ENCODE data around the gene IL4I1.

The IL4I1 gene

GRCh38 chr19:49915271-49915670, 18.6 kb upstream of the IL4I1 start:
- peaks cover 60% of the 10 kb centered on the region for H3K36me3 Mint-ChIP-seq
- peak overlapping the region; percentile 91 for H3K27ac Mint-ChIP-seq
- peaks cover 90% of the 10 kb centered on the region for H3K4me1 Mint-ChIP-seq
- no peaks in the 10 kb centered on the region for H3K27me3 Mint-ChIP-seq
- H3K9me3 Mint-ChIP-seq, result no peaks in the 10 kb centered on the region
- peak overlapping the region; percentile 27 for H3K4me3 Mint-ChIP-seq
- ATAC-seq, result no peak

GRCh38 chr19:49913720-49914119, 17.0 kb upstream of the IL4I1 start:
- Mint-ChIP-seq H3K4me3 (peak overlapping the region; percentile 73), H3K27ac (peak overlapping the region; percentile 91), H3K36me3 (peaks cover 65% of the 10 kb centered on the region), H3K27me3 (no peaks in the 10 kb centered on the region), H3K4me1 (peaks cover 86% of the 10 kb centered on the region), H3K9me3 (no peaks in the 10 kb centered on the region)
- ATAC-seq, result no peak

- H3K27me3 Mint-ChIP-seq, result no peaks in the 10 kb centered on the region
- peak overlapping the region; percentile 91 for H3K27ac Mint-ChIP-seq
- peaks cover 65% of the 10 kb centered on the region for H3K36me3 Mint-ChIP-seq
- peaks cover 86% of the 10 kb centered on the region for H3K4me1 Mint-ChIP-seq
- H3K4me3 Mint-ChIP-seq, result peak overlapping the region; percentile 73
- H3K9me3 Mint-ChIP-seq, result no peaks in the 10 kb centered on the region
- peak; percentile 2 for ATAC-seq
Observed at GRCh38 chr19:49912965-49913685, 16.4 kb upstream of the IL4I1 start.

- peak overlapping the region; percentile 55 for H3K4me3 Mint-ChIP-seq
- H3K4me1 Mint-ChIP-seq, result peaks cover 86% of the 10 kb centered on the region
- H3K27ac Mint-ChIP-seq, result peak overlapping the region; percentile 91
- no peaks in the 10 kb centered on the region for H3K9me3 Mint-ChIP-seq
- peaks cover 68% of the 10 kb centered on the region for H3K36me3 Mint-ChIP-seq
- peak; percentile 86 for ATAC-seq
- H3K27me3 Mint-ChIP-seq, result no peaks in the 10 kb centered on the region
Observed at GRCh38 chr19:49911381-49912145, 14.9 kb upstream of the IL4I1 start.

GRCh38 chr19:49910179-49910578, 13.5 kb upstream of the IL4I1 start:
- peaks cover 73% of the 10 kb centered on the region for H3K36me3 Mint-ChIP-seq
- peaks cover 90% of the 10 kb centered on the region for H3K4me1 Mint-ChIP-seq

GRCh38 chr19:49908480-49909420, 12.1 kb upstream of the IL4I1 start:
- Mint-ChIP-seq H3K4me3 (peak overlapping the region; percentile 44), H3K9me3 (no peaks in the 10 kb centered on the region), H3K36me3 (peaks cover 62% of the 10 kb centered on the region), H3K27me3 (no peaks in the 10 kb centered on the region), H3K27ac (peak overlapping the region; percentile 91), H3K4me1 (peaks cover 87% of the 10 kb centered on the region)
- no peak for ATAC-seq

More at GRCh38 chr19:49910179-49910578, 13.5 kb upstream of the IL4I1 start:
- ATAC-seq, result no peak
- Mint-ChIP-seq H3K9me3 (no peaks in the 10 kb centered on the region), H3K27me3 (no peaks in the 10 kb centered on the region), H3K4me3 (no peak overlapping the region), H3K27ac (peak overlapping the region; percentile 91)

- ATAC-seq, result peak; percentile 53
- Mint-ChIP-seq H3K36me3 (peaks cover 54% of the 10 kb centered on the region), H3K9me3 (no peaks in the 10 kb centered on the region), H3K27me3 (no peaks in the 10 kb centered on the region), H3K27ac (peak overlapping the region; percentile 91), H3K4me3 (peak overlapping the region; percentile 50), H3K4me1 (peaks cover 87% of the 10 kb centered on the region)
Observed at GRCh38 chr19:49907745-49908446, 11.2 kb upstream of the IL4I1 start.

- ATAC-seq, result peak; percentile 39
- peaks cover 48% of the 10 kb centered on the region for H3K36me3 Mint-ChIP-seq
- peaks cover 80% of the 10 kb centered on the region for H3K4me1 Mint-ChIP-seq
- peak overlapping the region; percentile 50 for H3K4me3 Mint-ChIP-seq
- no peaks in the 10 kb centered on the region for H3K27me3 Mint-ChIP-seq
- H3K9me3 Mint-ChIP-seq, result no peaks in the 10 kb centered on the region
- H3K27ac Mint-ChIP-seq, result peak overlapping the region; percentile 91
Observed at GRCh38 chr19:49906879-49907564, 10.3 kb upstream of the IL4I1 start.

DNA sequence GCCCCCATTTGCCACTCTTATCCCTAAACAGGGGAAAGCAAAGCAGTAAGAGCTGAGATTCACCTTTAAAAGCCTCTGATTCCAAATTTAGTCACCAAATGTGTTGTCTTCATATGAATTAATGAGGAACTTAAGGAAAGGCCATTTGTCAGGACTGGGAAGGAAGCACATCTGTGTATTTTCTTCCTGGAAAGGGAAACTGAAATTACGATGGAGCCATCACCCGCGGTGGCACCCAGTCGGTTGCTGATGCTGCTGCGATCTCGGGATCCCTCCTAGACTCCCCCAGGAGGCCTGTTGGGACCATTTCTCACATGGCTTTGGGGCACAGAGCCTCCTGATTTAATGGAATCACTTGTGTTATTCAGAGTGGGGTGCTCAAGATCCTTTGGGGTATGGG, 7.4 kb upstream of the IL4I1 start:
- no peak for ATAC-seq
- peaks cover 40% of the 10 kb centered on the region for H3K36me3 Mint-ChIP-seq
- no peak overlapping the region for H3K27ac Mint-ChIP-seq
- peak overlapping the region; percentile 18 for H3K4me3 Mint-ChIP-seq
- peaks cover 65% of the 10 kb centered on the region for H3K4me1 Mint-ChIP-seq
- H3K9me3 Mint-ChIP-seq, result no peaks in the 10 kb centered on the region
- H3K27me3 Mint-ChIP-seq, result no peaks in the 10 kb centered on the region

DNA sequence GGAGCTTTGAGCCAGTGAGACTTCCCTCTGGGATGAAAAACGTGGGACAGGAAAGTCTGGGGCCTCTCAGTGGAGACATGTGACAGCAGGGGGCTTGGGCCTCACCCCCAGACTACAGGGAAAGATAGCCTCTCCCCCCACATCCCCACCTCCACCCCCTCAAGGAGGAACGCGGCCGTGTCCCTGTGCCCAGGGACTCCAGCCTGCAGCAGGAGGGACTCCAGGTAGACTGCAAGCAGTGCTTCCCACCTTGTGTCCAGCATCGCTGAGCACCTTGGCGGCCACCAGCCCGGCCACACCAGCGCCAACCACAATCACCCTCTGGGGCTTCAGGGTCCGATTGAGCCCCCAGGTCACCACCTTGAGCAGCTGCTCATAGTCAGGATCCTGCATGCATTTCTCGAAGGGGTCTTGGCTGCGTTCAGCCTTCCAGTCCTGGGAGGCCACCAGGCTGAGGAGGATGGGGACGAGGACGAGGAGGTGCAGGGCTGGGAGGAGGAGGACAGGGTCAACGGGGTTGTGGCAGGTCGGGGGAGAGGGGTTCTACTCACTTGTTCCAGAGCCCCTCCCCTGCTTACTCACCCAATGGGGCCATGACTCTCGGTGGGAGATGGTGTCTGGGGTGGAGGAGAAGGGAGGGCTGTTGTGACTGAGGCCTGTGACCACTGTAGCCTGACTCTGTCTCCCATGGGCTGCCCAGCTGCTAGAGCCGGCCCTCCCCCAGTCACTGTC, 955 bp downstream of the IL4I1 start:
- Mint-ChIP-seq H3K9me3 (no peaks in the 10 kb centered on the region), H3K36me3 (peaks cover 62% of the 10 kb centered on the region), H3K27me3 (no peaks in the 10 kb centered on the region), H3K4me1 (peaks cover 78% of the 10 kb centered on the region), H3K27ac (peak overlapping the region; percentile 92), H3K4me3 (peak overlapping the region; percentile 91)
- ATAC-seq, result peak; percentile 18

DNA sequence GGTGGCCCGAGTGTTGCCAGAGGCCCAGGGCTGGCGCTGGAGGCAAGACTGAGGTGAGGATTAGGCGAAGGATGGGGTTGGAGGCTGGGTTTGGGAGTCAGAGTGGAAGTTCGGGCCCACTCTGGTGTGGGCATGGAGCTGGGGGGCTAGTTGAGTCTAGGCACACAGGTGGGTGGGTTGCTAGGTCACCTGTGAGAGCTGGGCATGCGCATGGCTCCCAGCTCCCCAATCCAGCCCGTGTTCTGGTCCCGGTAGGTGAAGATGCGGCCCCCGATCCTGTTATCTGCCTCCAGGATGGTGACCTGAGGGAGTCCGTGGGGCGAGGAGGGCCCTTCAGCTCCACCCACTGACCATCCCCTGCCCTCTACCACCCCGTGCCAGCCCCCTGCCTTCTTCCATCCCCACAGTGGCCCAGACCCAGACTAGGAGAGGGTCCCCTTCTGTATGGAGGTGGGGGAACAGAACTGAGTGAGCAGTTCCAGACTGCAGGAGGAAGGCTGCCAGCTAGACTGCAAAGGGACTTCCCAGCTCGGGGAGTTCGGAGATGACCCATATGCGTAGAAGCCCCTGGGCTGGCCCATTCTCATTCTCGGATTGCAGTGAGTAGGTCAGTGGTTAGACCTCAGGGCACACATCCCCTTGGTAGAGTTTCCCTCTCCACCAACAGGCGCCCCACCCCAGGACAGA, 1.7 kb downstream of the IL4I1 start:
- ATAC-seq, result peak; percentile 55
- H3K9me3 Mint-ChIP-seq, result no peaks in the 10 kb centered on the region
- H3K27me3 Mint-ChIP-seq, result no peaks in the 10 kb centered on the region
- peak overlapping the region; percentile 92 for H3K27ac Mint-ChIP-seq
- peaks cover 74% of the 10 kb centered on the region for H3K4me1 Mint-ChIP-seq
- H3K4me3 Mint-ChIP-seq, result peak overlapping the region; percentile 91
- peaks cover 63% of the 10 kb centered on the region for H3K36me3 Mint-ChIP-seq

- peak overlapping the region; percentile 91 for H3K4me3 Mint-ChIP-seq
- peaks cover 69% of the 10 kb centered on the region for H3K36me3 Mint-ChIP-seq
- H3K27me3 Mint-ChIP-seq, result no peaks in the 10 kb centered on the region
- H3K27ac Mint-ChIP-seq, result peak overlapping the region; percentile 92
- no peaks in the 10 kb centered on the region for H3K9me3 Mint-ChIP-seq
- peaks cover 81% of the 10 kb centered on the region for H3K4me1 Mint-ChIP-seq
- no peak for ATAC-seq
Observed at GRCh38 chr19:49894011-49894664, 2.5 kb downstream of the IL4I1 start.

- Mint-ChIP-seq H3K9me3 (no peaks in the 10 kb centered on the region), H3K36me3 (peaks cover 78% of the 10 kb centered on the region), H3K27ac (peak overlapping the region; percentile 92), H3K4me1 (peaks cover 90% of the 10 kb centered on the region), H3K4me3 (peak overlapping the region; percentile 91), H3K27me3 (no peaks in the 10 kb centered on the region)
- ATAC-seq, result no peak
Observed at GRCh38 chr19:49892716-49893115, 4.0 kb downstream of the IL4I1 start.

Measured in stimulated activated memory B cell treated with anti-CD40 and anti-IgM and Interleukin-4, amounts not matched to agents 10 μg/mL and 1 μg/mL and 100 μg/mL, for 72 hours (primary cell).